CD4-positive, alpha-beta T cell treated with Interleukin-1 beta for 1 hour (primary cell): ENCODE measurements around the gene BACE1.
"Not testable (repeated sequence)": the region's sequence is repeated elsewhere in the genome, so short reads cannot be mapped to it uniquely, and the experiment has no call there.

Experiments
- DNase-seq, 2 donors: peaks; one replicate each; pipeline ENCODE4 v3.0.0-alpha.2; 2020 to 2022

The BACE1 gene

GRCh38 chr11:117272175-117272574 lies 43.9 kb downstream of the BACE1 start:
- DNase-seq = not testable (repeated sequence)

GRCh38 chr11:117271208-117271607 lies 44.8 kb downstream of the BACE1 start:
- DNase-seq = no peak

GRCh38 chr11:117269856-117270255 lies 46.2 kb downstream of the BACE1 start:
- DNase-seq = no peak

- DNase-seq = no peak
These were observed 50.3 kb downstream of the BACE1 start for GRCh38 chr11:117265745-117266144.

GRCh38 chr11:117264624-117265323 lies 51.3 kb downstream of the BACE1 start:
- not testable (repeated sequence) for DNase-seq

GRCh38 chr11:117259417-117259816 lies 56.6 kb downstream of the BACE1 start:
- no peak for DNase-seq

GRCh38 chr11:117258576-117258975 lies 57.5 kb downstream of the BACE1 start:
- no peak for DNase-seq

GRCh38 chr11:117256573-117256972 lies 59.5 kb downstream of the BACE1 start:
- DNase-seq = no peak

GRCh38 chr11:117255966-117256365 lies 60.1 kb downstream of the BACE1 start:
- no peak for DNase-seq

- no peak for DNase-seq
These were observed 64.5 kb downstream of the BACE1 start for GRCh38 chr11:117251506-117251905.

- DNase-seq = no peak
These were observed 66.5 kb downstream of the BACE1 start for GRCh38 chr11:117249571-117249970.

- DNase-seq = no peak
These were observed 67.7 kb downstream of the BACE1 start for GRCh38 chr11:117248341-117248740.

- DNase-seq = no peak
These were observed 76.8 kb downstream of the BACE1 start for GRCh38 chr11:117239295-117239694.

- no peak for DNase-seq
These were observed 77.8 kb downstream of the BACE1 start for GRCh38 chr11:117238221-117238620.
